ENCODE measurements around the gene PSD4.

DNA sequence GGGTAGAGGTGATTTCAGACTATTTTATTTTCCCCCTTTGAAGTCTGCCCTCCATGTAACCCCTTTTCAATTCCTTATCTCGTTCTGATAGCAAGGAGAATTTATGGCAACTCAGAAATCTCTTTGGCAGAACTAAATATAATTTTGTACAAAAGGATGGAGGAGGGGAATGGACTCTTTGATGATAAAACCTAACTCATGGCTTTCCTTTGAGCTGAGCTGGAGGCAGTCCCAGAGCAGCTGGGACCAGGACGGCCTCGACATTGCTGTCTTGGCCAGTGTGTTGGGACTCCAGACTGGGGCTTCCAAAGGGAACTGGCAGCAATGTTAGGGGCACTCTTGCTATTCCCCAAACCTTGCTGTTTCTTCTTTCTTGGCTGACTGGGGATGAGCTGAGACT is 57.3 kb downstream of the PSD4 start:
- TF ChIP-seq CTCF (IDR thresholded peaks at IDR 0.05; ENCODE audit: poor library complexity): no peak
- TF ChIP-seq EZH2 (IDR thresholded peaks at IDR 0.05; ENCODE audit: borderline replicate concordance): no peak
- TF ChIP-seq EZH2phosphoT487 (IDR thresholded peaks at IDR 0.05; ENCODE audit: low read depth, severe bottlenecking, unreplicated experiment): no peak
